K562 (cell line): ENCODE data around the gene ACKR2. TPM values are rescaled to one million over a fixed set of nuclear protein-coding genes. Genes with fewer than 3 reads are reported as not detected.

Source experiments
- CHD7 ChIP-seq: fragments of 200-600 bp; sonication (generic); IDR thresholded peaks from one replicate; pipeline ENCODE4 v1.6.1; 2012; ENCODE audit warnings: mild to moderate bottlenecking, low read depth, low read length, inconsistent platforms
- FOSL1 ChIP-seq: fragments of 200-800 bp; sonication (Bioruptor generic); conservative IDR thresholded peaks from 2 replicates; pipeline ENCODE4 v1.6.1; 2016; ENCODE audit warnings: missing genetic modification characterization, missing compliant biosample characterization
- ILK ChIP-seq: fragments of 450-650 bp; IDR thresholded peaks from 2 replicates; pipeline ENCODE4 v1.6.1; 2016; ENCODE audit warnings: missing genetic modification characterization, low read depth, mild to moderate bottlenecking, missing compliant biosample characterization, moderate library complexity, borderline replicate concordance
- MCM2 ChIP-seq: fragments of 450-650 bp; IDR thresholded peaks from 2 replicates; pipeline ENCODE4 v1.6.1; 2017; ENCODE audit warnings: low read depth, mild to moderate bottlenecking
- MIER1 ChIP-seq: fragments of 450-650 bp; IDR thresholded peaks from 2 replicates; pipeline ENCODE4 v1.6.1; 2016; ENCODE audit warnings: antibody characterized with exemption, mild to moderate bottlenecking, low read depth
- SMAD2 ChIP-seq: fragments of 150-350 bp; IDR thresholded peaks from 2 replicates; pipeline ENCODE4 v1.6.1; 2014; ENCODE audit warnings: low read depth, mild to moderate bottlenecking, low read length
- SMAD3 ChIP-seq: fragments of 450-650 bp; formaldehyde crosslinking; conservative IDR thresholded peaks from 2 replicates; pipeline ENCODE4 v1.4.0; 2020; ENCODE audit warnings: mild to moderate bottlenecking
- XRCC4 ChIP-seq: IDR thresholded peaks from one replicate; pipeline ENCODE4 v1.6.1; 2011; ENCODE audit not compliant: insufficient read depth, insufficient read length; ENCODE audit errors: extremely low read depth
- ZBTB11 ChIP-seq, 3 experiments: fragments of 200-800 bp in 1 of 3; fragments of 250-450 bp in 1 of 3; fragments of 450-650 bp in 1 of 3; sonication (Bioruptor Pico) in 1 of 3; sonication (Bioruptor generic) in 1 of 3; formaldehyde crosslinking in 1 of 3; IDR thresholded peaks; 2 replicates each; pipeline versions ENCODE4 v1.6.1 to v1.8.0; 2016 to 2022; ENCODE audit warnings: mild to moderate bottlenecking in 2 of 3, missing genetic modification characterization in 2 of 3, missing compliant biosample characterization in 1 of 3, moderate library complexity in 1 of 3
- ZNF449 ChIP-seq: fragments of 250-450 bp; sonication (Bioruptor Pico); IDR thresholded peaks from 2 replicates; pipeline ENCODE4 v1.8.0; 2022; ENCODE audit warnings: moderate library complexity, mild to moderate bottlenecking, inconsistent platforms
- polyA plus RNA-seq, 8 experiments: library from polyadenylated mRNA; depleted of rRNA in 4 of 8; stranded (reverse) in 5 of 8; unstranded in 3 of 8; fragments of >200 nt; fragmentation: Nextera tagmentation in 2 of 8; fragmentation: Illumina TruSeq in 1 of 8; extraction: Ambion mirVana in 2 of 8; extraction: Trizol in 1 of 8; gene quantifications; 2 replicates each; pipeline versions ENCODE4 v1.2.1 to v1.2.3, GENCODE V29; 2011 to 2014; ENCODE audit warnings: inconsistent platforms in 1 of 8, missing spikeins in 1 of 8
- total RNA-seq, 7 experiments: library from RNA; depleted of rRNA in 6 of 7; stranded (reverse); fragments of >200 nt in 6 of 7; fragmentation: Illumina TruSeq in 2 of 7; extraction: Trizol in 2 of 7; gene quantifications; 2 replicates each; pipeline versions ENCODE4 v1.2.1 to v1.2.3, GENCODE V29; 2011 to 2021; ENCODE audit warnings: low replicate concordance in 1 of 7

The ACKR2 gene
- total and polyA plus RNA-seq, 9 of the 15 experiments (the other 6 are each of a cell fraction or from before 2014, with no cell fraction given), result 0.03 to 0.69 (median 0.25) TPM; not detected in 1

GRCh38 chr3:42807929-42808328 lies 1.3 kb upstream of the ACKR2 start (continued):
- TF ChIP-seq ZBTB11 (CRISPR knock-in tag; IDR thresholded peaks at IDR 0.05), result peak in 1 of 3 experiments; percentile 56; a peak in 2 of 6 replicates
- TF ChIP-seq CHD7, result no peak
- TF ChIP-seq ILK, result peak; percentile 34; the same call in 1 of the 2 replicates
- no peak for TF ChIP-seq MCM2
- 0 out of 2 replicates have a peak, but pooled peaks have one; percentile 23 for TF ChIP-seq FOSL1 (tag)
- TF ChIP-seq ZNF449 (CRISPR knock-in tag), result no peak
- TF ChIP-seq SMAD2, result no peak
- no peak for TF ChIP-seq MIER1
- TF ChIP-seq XRCC4, result no peak
- TF ChIP-seq SMAD3 (CRISPR knock-in tag), result 0 out of 2 replicates have a peak, but pooled peaks have one; percentile 41
